ENCODE data around the gene SPINK1.

DNA sequence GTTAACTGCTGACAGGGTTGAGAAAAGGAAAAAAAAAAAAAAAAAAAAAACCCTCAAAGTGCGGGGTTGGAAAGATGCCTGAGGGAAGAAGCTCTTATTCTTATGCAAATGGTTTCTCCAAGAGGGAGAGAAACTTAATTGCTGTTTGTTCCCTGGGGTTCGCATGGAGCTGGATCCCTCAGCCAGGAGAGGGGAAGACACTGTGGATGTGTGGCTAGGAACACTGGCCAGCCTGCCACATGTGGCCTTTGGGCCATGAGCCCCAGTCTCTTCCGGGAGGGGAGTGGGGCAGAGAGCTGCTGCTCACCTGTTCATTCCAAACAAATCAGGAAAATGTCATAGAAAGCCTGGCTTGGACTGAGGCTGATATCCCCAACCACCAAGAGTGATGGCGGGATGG is 37.6 kb upstream of the SPINK1 start:
- TF ChIP-seq POLR2A (IDR thresholded peaks at IDR 0.05; ENCODE audit: low read length) = no peak
- TF ChIP-seq GATA1 (IDR thresholded peaks at IDR 0.05; ENCODE audit: low read depth, low read length) = no peak

Data from erythroblast (primary cell).